GM21390 (cell line): ENCODE measurements around the gene HNRNPUL2.

ENCODE experiments used
- ATAC-seq: cut with Tn5 transposase; IDR thresholded peaks from one replicate; pipeline ENCODE4 v1.9.1; 2021; ENCODE audit not compliant: unreplicated experiment

The HNRNPUL2 gene

GRCh38 chr11:62671608-62672389 is 55.5 kb downstream of the HNRNPUL2 start, which contains the start of the genes LBHD1 and UQCC3:
TSS of gene LBHD1 (minus strand) at chr11:62672267. CDS start at chr11:62670031, 2,236 bp downstream.
TSS of gene UQCC3 (plus strand) at chr11:62671673. CDS start at chr11:62671746, 73 bp downstream.
- peak; percentile 67 for ATAC-seq

- ATAC-seq, result no peak
Observed at GRCh38 chr11:62671236-62671607, 56.0 kb downstream of the HNRNPUL2 start.

- no peak for ATAC-seq
Observed at GRCh38 chr11:62669420-62670161, 57.7 kb downstream of the HNRNPUL2 start.

GRCh38 chr11:62667460-62667859 is 59.8 kb downstream of the HNRNPUL2 start:
- no peak for ATAC-seq

- no peak for ATAC-seq
Observed at GRCh38 chr11:62666259-62666926, 60.9 kb downstream of the HNRNPUL2 start.

GRCh38 chr11:62665599-62666258 is 61.5 kb downstream of the HNRNPUL2 start:
- peak; percentile 13 for ATAC-seq

- peak; percentile 86 for ATAC-seq
Observed at GRCh38 chr11:62665075-62665598, 62.1 kb downstream of the HNRNPUL2 start, which contains the start of the genes C11orf98 and CSKMT. TSS of gene C11orf98 (minus strand) at chr11:62665210. CDS start at chr11:62665169, 41 bp downstream. TSS of gene CSKMT (plus strand) at chr11:62665312. CDS start at chr11:62665880, 568 bp downstream.

- ATAC-seq, result peak; percentile 29
Observed at GRCh38 chr11:62664405-62665074, 62.7 kb downstream of the HNRNPUL2 start.
